Stimulated activated naive CD8-positive, alpha-beta T cell treated with anti-CD3 and anti-CD28 coated beads, Interleukin-15, Interleukin-2, amounts not matched to agents 100 U/mL and 50 U/mL, for 24 hours (primary cell): ENCODE measurements around the gene WBP2.

Experiments
- ATAC-seq: fragments of 150-1000 bp; cut with Tn5 transposase; one replicate; pipeline ENCODE4 v1.10.0; 2021
- DNase-seq: peaks from one replicate; pipeline ENCODE4 v3.0.0; 2021

Gene WBP2

DNA sequence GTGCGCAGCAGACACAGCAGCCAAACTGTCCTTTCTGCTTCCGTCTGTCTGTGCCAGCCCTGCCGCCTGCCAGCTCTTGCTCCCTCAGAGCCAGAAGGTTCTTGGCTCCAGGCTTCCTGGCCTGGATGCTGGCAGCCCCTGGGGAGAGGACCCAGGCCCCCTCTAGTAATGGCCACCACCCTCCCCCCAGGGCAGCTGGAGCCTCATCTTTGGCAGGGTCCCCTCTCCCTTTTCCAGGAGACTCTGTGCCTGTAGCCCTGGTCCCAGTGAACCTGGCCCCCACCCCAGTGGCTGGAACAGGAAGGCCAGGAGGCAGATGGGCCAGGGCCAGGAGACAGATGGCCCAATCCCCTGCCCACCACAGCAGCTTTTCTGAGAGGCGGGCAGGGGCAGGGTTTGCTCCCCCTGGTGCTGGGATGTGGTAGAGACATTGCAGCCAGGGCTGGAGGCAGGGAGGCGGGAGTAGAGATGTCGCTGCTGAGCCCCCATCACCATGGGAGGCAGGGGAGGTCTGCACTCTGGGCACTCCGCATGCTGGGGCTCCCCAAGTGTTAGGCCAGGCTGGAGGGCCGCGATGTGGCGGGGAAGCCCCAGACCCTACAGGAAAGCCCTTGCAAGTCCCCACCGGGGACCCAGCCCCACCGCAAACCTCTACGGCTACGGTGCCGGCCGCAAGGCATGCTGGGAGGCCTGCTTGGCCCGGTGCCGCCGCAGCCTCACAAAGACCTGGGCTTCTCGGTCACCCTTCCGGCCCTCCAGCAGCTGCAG is 27.6 kb downstream of the WBP2 start:
- DNase-seq (peak; percentile 67), ATAC-seq (peak; percentile 33)

DNA sequence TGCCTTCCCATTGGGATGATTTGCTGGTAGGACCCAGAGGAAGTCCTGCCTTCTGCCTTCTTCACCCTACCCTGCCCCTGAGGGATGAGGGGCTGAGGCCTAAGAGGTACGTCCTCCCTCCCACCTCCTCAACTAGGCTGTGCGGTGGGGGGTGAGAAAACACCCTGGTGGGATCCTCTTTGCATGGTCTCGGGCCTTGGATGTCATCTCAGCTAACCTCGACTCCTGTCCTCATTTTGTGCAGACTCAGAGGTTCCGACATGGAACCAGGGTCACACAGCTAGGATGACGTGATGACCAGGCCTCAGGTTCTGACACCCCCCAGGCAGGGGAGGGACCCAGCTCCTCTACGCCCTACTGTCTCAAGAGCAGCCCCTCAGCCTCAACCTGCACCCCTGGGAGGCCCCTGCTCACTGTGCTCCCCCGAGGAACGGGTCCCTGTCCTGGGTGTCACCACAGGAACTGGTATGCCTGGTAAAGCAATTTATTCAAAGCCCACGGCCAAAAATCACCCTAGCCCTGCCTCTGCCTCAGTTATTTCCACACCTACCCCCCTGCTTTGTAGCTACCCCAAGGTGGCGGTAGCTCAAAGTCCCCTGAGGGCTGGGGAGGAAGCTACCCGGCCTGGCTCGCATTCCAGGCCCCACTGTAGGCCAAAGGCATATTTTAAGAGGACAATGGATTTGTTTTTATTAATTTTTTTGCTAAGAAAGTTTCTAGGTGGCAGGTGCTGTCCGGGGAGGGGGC is 28.4 kb downstream of the WBP2 start:
- DNase-seq: no peak
- ATAC-seq: no peak

DNA sequence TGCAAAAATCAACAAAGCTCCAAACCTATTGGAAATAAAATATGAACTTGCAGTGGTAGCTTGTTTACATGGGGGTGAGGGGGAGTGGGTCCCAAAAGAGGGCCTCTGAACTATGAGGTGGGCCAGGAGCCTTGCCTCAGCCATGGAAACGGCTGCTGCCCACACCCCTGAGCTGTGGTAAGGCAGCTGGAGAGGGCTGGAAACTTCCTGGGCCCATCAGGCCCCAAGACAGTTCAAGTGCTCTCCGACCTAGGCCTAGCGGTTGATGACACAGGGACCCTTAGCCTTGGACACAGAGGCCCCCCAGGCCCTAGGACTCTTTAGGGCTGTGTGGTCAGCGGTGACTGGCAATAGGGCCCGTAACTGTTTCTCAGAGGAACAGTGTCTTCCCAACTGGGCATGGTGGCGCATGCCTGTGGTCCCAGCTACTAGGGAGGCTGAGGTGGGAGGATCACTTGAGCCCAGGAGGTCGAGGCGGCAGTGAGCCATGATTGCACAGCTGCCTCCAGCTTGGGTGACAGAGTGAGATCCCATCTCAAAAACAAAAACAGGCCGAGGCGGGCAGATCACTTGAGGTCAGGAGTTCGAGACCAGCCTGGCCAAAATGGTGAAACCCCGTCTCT is 29.3 kb downstream of the WBP2 start:
- ATAC-seq (no peak), DNase-seq (no peak)

GRCh38 chr17:75825149-75825552 is 30.0 kb downstream of the WBP2 start:
- ATAC-seq: no peak

GRCh38 chr17:75824666-75825065 is 30.5 kb downstream of the WBP2 start:
- DNase-seq: no peak
- no peak for ATAC-seq

More at GRCh38 chr17:75825149-75825552, 30.0 kb downstream of the WBP2 start:
- DNase-seq: no peak

DNA sequence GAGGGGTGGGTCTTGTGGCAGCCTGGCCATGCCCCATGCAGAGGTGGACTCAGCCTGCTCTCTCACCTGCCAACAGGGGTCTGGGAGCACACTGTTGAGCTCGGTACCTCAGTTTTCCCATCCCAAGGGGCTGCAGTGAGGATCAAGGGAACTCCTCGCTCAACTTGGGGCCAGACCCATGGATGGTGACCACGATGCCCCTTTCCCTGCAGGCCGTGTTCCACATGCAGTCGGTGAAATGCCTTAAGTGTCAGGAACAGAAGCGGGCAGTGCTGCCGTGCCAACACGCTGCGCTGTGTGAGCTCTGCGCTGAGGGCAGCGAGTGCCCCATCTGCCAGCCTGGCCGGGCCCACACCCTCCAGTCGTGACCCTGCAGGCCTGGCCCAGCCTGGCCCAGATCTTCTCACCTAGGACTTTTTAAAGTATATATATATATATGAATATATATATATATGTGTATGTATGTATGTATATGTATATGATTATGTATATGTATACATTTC is 31.0 kb downstream of the WBP2 start:
- ATAC-seq (no peak), DNase-seq (no peak)

DNA sequence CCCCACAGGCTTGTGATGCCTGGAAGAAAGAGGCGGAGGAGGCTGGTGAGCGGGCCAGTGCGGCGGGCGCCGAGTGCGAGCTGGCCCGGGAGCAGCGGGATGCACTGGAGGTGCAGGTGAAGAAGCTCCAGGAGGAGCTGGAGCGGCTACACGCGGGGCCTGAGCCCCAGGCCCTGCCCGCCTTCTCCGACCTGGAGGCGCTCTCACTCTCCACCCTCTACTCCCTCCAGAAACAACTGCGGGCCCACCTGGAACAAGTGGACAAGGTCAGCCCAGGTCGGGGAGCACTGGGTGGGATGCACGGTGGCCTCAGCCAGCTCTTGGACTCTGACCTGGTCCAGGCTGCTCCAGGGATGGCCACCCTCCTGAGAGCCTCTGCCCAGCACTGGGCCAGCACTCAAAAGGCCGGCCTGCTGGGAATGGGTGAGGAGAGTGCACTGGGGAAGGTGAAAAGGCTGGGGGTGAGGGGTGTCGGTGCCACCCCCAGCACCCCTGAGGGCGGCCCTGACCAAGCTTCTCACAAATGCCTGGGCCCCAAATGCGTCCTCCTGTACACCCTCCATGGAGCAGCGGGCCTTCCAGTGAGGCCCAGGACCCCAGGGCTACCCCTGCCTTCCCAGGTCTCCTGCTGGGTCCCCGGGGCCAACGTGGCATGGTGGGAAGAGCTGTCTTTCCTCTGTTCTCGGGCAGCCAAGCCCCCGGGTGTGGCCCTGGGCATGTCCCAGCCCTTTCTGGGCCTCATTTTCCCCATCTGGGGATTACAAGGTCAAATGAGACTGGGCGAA is 31.7 kb downstream of the WBP2 start:
- DNase-seq (no peak), ATAC-seq (no peak)

- no peak for ATAC-seq
These were observed 32.4 kb downstream of the WBP2 start for GRCh38 chr17:75822800-75823166.

GRCh38 chr17:75822119-75822799 is 32.9 kb downstream of the WBP2 start:
- DNase-seq (no peak), ATAC-seq (no peak)

More at GRCh38 chr17:75822800-75823166, 32.4 kb downstream of the WBP2 start:
- DNase-seq: no peak

- no peak for ATAC-seq
- no peak for DNase-seq
These were observed 33.6 kb downstream of the WBP2 start for GRCh38 chr17:75821552-75821951.

DNA sequence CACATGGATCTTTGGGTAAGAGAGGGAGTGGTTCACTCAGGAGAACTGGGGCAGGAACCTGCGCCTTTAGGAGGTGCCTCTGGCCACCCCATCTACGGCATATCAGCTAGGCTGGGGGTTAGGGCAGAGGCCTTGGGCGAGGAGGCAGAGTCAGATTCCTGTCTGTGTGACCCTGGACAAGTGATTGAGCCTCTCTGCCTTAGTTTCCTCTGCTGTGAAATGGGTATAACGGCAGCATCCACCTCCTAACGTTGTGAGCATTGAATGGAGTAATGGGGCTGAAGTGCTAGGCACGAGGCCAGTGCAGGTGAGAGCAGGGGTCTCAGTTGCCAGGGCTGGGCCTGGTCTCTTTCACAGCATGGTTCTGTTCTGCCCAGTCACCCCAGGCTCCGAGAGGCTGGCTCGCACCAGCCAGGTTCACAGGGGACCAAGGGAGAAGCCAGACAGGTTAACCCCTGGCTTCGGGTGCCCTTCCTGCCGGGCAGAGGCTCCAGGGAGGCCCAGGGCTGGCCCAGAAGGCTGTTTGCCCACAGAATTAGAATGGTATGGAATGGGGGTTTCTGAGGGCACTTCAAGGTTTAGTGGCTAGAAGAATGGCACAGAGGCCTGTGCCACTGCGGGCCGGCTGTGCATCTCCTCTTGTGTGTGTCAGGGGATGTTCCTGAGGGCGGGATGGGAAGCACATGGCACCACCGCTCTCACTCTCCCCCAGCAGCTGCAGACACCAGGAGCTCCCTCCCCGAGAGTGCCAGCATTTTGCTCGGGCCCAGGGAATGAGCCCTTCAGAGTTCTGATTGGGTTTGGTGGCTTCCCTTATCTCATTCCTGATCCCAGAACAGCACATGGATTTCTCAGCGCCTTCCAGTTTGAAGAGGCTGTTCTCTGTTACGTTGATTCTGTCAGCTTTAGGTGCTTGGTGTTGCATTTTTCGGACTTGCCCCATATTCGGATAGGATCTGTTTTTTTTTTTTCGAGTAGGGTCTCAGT is 34.7 kb downstream of the WBP2 start:
- ATAC-seq (no peak), DNase-seq (no peak)

GRCh38 chr17:75819678-75820077 is 35.5 kb downstream of the WBP2 start:
- DNase-seq (no peak), ATAC-seq (no peak)

- ATAC-seq (no peak), DNase-seq (no peak)
These were observed 36.0 kb downstream of the WBP2 start for GRCh38 chr17:75819116-75819515.

DNA sequence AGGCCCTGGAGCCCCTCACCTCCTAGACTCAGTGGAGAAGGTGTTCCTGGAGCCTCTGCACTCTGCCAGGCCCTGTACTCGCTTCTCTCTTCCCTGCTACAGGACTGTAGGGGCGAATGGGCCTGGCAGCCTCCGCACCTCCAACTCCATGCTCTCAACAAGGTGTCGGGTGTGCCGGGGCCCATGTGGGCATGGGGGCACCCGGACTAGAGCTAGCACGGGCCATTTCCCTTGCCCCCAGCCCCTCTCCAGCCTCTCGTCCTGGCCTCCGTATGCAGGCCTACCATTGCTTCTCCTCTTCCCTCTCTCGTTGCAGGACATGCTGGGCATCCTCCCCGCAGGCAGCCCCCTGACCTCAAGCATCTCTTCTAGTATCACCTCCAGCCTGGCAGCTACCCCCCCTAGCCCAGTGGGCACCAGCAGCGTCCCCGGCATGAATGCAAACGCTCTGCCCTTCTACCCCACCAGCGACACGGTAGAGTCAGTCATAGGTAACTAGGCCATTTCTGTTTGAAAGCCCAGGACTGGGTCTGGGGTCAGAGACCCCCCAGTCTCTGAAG is 36.7 kb downstream of the WBP2 start:
- ATAC-seq: no peak
- DNase-seq: no peak

- no peak for DNase-seq
- no peak for ATAC-seq
These were observed 37.6 kb downstream of the WBP2 start for GRCh38 chr17:75817571-75817970.

- ATAC-seq: no peak
- no peak for DNase-seq
These were observed 38.4 kb downstream of the WBP2 start for GRCh38 chr17:75816693-75817092.

- DNase-seq (no peak), ATAC-seq (no peak)
These were observed 39.7 kb downstream of the WBP2 start for GRCh38 chr17:75815399-75815798.

DNA sequence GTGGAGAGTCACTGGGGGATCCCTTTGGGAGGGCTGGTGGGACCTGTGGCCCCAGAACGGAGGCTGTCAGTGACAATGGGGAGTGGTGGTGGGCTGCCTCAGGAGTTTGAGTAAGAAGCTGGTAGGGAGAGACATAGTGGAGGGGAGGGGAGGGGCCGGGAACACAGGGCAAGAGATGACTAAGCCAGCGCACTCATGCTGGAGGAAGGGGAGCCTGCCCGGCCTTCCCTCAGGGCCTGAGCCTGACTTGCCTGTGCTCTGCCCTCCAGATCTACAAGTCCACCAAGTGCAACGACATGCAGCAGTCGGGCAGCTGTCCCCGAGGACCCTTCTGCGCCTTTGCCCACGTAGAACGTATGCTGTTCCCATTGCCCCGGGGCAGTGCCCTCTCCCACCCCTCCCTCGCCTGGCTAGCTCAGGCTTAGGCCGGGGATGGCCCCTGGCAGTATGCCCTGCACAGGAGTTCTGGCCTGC is 40.2 kb downstream of the WBP2 start:
- DNase-seq (no peak), ATAC-seq (no peak)

DNA sequence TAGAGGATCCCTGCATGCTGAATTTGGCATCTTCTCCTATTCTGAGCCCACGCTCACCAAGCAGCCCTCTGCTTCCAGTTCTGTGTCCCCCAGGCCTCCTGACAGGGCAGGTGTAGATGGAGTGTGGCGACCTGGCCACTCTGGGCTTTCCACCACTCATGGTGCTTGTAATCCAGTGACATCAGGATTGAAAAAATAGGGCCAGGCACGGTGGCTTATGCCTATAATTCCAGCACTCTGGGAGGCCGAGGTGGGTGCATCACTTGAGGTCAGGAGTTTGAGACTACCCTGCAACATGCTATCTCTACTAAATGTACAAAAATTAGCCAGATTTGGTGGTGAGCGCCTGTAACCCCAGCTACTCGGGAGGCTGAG is 41.1 kb downstream of the WBP2 start:
- ATAC-seq: no peak
- DNase-seq: no peak
